CD4-positive, alpha-beta T cell treated with Interferon gamma for 1 hour (primary cell): Measurements from ENCODE around the gene CALML6.
"Not testable (repeated sequence)": the region's sequence is repeated elsewhere in the genome, so short reads cannot be mapped to it uniquely, and the experiment has no call there.

Experiments used
- DNase-seq: peaks from one replicate; pipeline ENCODE4 v3.0.0-alpha.2; 2020

The CALML6 gene

DNA sequence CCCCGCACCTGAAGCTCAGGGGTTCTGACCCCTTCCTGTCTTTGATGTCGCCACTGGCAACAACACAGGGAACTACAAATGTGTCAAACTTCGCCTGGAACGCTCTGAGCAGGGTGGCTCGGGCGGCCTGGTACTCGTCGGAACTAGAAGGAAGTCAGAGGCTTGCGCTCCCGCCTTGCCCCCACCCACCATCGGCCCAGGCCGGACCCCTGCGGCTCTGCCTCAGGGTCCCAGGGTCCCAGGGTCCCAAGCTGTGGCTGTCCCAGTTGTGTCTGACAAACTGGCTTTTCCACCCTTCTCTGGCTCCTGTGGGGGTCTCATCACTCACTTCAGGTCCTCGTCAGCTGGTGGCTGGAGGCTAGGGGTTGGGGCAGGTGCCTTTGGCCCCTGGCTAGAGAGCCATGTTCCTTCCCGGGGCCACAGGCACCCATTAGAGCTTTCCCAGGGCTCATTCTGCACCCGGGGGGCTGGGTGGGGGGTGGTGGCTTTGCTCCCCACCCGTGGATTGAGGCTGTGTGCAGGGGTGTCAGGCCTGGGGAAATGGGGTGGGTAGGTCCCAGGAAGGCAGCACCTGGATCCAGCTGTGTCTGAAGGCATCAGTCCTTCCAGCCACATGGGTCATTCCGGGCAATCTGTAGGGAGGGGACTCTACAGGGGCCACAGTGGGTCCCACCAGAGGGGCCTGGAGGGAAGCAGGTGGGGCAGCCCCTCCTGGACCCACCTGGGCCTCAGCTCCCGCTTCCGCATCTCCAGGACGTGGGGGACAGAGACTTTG lies 12.0 kb downstream of the CALML6 start:
- DNase-seq: no peak

DNA sequence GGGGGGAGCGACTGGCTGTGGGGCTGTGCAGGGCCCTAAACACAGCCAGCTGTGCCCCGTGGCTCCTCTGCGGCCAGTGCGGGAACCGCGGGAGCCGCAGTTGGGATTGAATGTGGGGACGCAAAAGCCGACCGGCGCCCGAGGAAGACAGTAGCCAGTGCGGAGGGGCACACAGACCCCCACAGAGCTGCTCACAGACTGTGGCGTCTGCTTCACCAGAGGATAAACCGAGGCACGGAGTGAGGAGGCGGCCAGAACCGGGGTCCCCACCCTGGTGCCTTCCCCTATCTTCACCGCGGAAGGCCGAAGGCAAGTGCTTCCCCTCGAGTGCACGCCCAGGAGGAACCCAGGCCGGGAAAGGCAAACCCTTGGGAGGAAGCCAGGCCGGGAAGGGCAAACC lies 12.7 kb downstream of the CALML6 start:
- no peak for DNase-seq

- DNase-seq: no peak
Measured at GRCh38 chr1:1928231-1929101, 13.4 kb downstream of the CALML6 start.

DNA sequence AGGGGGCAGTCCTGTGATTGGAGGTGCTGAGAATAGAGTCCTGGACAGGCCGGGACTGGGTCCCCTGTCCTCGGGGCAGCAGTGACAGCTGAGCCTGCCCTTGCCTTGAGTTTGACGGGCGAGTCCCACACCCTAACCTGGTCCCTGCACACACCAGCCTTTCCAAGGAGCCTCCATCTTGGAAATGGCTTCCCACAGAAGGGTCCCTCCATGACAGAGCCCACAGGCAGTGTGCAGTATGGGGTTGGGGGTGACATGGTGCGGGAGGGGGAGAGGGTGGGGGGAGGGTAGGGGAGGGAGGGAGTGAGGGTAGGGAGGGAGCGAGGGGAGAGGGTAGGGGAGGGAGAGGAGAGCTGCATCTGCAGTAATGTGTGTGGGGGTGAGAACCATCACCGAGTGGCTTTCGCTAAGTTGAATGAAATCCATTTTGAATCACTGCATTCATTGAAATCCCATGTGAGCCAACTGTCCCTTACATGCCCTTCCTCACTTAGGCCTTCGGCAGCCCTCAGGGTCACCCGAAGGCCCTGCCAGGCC lies 14.1 kb downstream of the CALML6 start:
- no peak for DNase-seq

DNA sequence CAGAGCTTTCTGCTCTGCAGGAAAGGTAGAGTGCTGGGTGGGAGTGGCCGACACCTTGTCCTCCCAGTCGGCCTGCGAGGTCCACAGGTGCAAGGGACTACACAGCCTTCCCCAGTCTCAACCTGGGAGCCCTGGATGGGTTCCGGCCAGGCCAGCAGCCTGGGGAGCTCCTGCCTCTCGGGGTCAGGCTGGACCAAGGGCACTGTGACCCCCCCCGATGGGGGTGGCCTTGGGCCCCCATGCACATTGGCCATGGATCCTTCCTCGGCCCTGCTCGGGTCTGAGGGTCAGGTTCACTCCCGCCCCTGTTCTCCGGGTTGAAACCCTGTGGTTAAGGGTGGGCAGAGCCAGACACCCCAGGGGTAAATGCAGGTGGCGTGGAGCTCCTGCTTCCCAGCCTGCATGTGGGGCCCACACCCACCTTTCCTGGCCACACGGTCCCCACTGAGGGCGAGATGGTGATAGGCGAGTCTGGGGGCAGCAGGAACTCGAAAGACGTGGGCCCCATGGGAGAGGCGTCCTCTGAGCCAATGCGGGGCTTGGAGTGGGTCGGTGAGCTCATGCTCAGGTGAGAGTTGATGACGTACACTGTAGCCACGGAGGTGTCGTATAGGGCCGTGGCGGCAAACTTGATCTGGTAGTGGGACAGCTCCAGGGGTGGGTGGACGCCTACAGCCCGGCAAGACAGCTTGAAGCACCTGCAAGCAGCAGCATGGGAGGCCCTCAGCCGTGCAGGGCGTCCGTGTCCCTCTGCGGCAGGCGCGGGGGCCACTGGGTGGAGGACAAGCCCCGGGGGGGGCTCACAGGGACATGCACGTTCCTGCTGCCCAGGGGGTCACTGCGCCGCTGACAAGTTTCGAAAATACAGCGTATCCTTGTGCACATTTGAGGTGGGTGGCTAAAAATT lies 14.8 kb downstream of the CALML6 start:
- no peak for DNase-seq

GRCh38 chr1:1934848-1935247 lies 19.8 kb downstream of the CALML6 start:
- DNase-seq: not testable (repeated sequence)

GRCh38 chr1:1937061-1937460 lies 22.0 kb downstream of the CALML6 start:
- DNase-seq: no peak

DNA sequence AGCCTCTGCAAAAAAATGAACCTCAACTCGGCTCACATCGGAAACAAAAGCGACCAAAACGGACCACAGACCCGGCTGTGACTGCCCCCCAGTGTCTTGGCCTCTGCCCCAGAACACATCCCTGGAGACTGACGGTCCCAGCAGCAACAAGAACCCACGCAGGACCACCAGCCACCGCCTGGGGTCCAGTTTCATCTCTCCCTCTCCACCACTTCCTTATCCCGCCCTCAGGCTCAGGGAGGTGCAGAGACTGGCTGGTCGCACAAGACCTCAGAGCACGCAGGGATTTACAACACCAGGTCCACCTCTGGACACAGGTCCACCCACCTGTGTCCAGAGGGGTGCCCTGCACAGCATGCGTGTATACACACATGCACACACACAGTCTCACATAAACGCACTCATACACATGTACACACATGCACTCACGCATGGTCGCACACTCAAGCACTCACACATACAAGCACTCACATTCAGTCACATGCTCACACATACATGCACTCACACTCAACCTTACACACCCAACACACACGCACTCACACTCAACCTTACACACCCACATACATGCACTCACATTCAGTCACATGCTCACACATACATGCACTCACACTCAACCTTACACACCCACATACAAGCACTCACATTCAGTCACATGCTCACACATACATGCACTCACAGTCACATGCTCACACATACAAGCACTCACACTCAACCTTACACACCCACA lies 22.7 kb downstream of the CALML6 start:
- no peak for DNase-seq

DNA sequence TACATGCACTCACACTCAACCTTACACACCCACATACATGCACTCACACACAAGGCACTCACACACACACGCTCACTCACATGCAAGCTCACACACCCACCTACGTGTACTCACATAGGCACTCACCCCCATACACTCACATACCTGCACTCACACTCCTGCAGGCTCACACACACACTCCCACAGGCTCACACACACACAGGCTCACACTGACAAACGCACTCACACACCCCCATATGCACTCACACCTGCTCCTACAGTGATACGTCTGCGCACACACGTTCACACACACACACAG lies 23.2 kb downstream of the CALML6 start:
- no peak for DNase-seq

DNA sequence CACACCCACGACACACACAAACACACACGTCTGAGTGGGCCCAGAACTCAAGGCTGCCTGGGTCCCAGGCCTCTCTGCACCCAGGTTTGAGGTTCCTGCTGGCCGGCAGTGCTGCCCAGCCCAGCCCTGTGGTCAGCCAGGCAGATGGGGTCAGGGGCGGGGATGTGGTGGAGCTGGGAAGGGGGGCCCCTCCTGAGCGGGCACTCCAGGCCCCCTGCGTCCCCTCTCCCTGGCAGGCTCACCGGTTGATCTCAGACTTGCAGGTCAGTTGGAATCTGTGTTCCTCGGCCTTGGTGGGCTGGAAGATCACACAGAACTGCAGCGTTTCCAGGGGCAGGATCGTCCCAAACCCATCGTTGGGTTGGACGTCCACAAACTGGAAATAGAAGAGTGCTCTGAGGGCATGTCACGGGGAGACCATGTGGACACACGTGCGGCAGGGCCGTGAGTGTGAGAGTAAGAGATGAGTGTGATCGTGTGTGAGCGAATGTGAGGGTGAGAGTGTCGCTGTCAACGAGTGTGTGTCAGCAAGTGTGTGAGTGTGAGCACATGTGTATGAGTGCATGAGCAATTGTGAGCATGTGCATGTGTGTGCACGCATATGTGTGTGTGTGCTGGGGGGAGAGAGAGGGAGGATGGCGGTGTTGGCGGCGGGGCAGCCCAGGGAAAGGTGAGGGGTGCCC lies 23.7 kb downstream of the CALML6 start:
- no peak for DNase-seq

DNA sequence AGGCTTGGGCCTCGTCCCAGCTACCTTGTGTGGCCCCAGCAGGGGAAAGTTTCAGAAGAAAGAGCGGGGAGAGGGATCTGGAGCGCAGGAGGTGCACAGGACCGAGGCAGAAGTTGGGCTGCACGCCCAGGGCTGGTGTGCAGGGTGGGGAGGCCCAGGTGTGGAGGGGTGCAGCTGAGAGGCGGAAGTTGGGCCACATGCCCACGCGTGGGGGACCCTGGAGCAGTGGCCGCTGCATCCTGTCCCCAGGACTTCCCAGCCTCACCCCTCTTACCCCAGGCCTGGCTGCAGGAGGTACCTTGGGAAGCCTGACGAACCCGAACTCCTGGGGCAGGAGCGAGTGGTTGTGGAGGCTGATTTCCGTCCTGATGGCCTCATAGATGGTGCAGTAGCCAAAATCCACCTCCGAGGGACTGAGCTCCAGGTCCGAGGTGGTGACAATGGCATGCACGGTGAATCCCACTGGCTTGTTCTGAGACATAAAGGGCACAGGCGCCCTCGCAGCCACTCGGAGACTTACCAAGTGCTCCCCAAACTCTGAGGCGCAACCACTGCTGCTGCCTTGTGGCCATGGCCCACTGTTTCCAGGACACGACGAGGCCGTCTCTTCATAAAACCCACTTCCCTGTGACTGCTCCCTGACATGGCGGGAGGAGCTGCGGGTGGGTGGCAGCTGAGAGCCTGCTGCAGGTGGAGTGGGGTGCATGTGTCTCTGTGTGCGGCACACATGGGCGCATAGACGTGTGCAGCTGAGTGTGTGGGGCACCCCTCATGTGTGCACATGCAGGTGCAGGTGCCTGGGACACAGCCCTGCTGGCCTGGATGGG lies 24.4 kb downstream of the CALML6 start:
- DNase-seq: no peak

GRCh38 chr1:1940123-1940425 lies 25.0 kb downstream of the CALML6 start:
- DNase-seq: no peak

DNA sequence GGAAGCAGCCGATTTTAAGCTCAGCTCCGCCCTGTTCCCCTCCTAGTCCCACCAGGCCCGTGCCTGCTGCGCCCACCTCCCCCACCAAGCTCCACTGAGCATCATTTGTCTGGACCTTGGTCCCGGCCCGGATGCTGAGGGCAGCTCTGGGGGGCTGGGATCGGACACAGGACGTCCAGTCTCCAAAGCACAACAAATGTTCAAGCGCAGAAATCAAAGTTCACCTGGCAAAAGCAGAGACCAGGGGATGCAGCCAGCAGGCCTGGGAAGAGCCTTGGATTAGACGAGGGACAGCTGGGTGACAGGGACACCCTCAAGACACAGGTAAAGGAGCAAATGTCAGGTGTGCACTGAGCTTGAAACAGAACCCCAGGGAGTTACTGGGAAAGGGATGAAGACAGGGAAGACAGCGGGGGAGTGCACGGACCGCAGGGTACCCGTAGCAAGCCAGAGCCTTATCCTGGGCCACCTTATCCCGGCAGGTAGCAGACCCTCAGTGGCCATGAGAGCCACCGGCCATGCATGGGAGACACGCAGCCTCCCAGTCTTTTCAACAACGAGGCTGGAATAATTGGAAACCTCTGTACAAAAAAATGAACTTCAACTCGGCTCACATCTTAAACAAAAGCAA lies 26.3 kb downstream of the CALML6 start:
- DNase-seq: no peak

DNA sequence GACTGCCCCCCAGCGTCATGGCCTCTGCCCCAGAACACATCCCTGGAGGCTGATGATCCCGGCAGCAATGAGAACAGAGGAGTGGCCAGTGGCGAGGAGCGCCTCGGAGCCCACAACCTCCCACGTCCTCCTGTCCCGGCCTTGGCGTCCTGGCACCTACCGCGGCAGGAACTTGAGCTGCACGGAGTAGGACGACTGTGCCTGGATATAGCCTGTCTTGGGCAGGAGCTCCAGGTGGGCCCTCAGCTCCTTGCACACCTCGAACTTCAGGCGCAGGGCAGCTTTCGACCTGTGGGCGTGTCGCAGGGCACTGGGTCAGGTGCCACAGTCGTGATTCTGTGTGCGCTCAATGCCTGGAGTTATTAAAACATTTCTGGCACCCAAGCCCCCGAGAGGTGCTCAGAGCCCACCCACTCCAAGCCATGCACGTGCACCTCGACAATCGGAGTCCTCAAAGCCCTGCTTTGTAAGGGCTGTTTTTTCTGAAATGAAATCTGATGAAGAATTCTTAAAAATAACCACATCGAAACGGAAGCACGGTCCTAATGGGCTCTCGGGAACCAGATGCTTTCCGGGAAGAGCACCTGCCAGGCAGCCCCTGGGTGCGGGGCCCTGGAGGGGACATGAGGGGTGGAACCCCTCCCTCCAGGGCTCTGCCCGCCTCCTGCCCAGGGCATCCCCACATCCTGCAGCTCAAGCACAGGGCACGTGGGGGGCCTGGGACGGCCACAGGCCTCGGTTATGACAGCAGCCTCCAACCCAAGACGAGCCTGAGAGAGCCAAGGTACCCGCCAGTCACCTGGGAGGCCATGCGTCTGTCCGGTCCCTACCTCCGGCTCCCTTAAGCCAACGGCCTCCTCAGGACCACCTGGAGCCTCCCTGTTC lies 27.1 kb downstream of the CALML6 start:
- DNase-seq: no peak

DNA sequence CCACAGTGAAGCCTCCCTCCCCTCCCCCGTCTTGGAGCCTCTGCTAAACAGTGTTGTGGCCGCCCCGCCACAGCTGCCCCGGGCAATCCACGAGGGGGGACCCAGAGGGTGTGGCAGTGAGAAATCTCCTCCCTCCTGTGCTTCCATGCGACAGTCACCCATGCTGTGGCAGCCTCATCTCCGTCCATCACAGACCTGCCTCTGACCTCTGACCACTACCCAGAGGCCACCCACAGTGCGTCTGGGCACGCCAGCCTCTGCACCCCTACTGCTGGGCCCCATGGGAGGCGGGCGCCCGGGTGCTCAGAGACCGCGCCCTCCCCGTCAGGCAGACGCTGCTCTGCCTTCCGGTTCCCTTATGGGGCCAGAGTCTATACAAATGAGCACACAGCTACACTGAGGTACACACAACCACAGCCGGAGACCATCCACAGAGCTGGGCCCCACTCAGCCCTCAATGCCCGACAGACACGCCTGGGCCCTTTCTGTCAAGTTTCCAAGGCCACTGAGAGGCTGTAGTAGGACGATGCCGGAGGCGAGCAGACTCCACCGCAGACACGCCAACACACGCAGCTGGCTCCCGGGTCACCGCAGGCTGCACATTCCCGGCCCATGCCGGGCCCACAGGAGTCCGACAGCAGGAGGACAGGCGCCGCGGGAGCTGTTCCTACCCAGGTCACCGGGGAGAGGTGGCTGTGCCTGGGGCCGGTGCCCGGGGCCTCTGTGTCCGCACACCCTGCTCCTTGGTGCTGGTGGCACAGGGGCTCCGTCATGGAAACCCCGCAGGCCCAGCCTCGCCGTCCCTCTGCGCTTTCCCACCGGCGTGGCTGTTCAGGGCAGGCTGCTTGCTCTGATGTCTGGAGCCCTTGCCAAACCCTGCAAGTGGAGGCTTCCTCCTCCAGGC lies 27.9 kb downstream of the CALML6 start:
- no peak for DNase-seq

GRCh38 chr1:1943834-1944570 lies 28.9 kb downstream of the CALML6 start:
- DNase-seq: peak; percentile 39

- no peak for DNase-seq
Measured at GRCh38 chr1:1945782-1946393, 30.8 kb downstream of the CALML6 start.
